ENCODE measurements around the gene ACAD8. TPM values are rescaled to one million over a fixed set of nuclear protein-coding genes. Genes with fewer than 3 reads are reported as not detected.

The ACAD8 gene
- total and polyA plus RNA-seq, 3 experiments from 2014 or later: 20.9 to 28.2 (median 27.1) TPM

DNA sequence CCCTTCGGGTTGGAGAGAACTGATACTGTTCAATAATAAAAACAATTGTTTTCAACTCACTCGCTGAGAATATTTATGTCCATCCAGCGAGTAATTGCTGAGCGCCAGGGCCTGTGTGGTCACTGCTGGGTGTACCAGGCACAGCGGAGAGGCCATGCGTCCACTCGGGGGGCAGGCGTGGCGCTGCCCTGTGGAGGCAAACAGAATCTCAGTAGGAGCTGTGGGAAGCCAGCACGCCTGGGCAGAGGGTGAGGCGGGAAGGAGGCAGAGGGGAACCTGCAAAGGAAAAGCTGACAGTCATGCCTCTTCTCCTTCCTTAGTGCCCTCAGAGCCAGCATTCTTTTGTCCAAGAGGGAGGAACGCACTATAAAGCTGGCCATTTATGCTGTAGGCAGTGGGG lies 34.2 kb downstream of the ACAD8 start:
- no peaks in the 10 kb centered on the region for H3K9me3 Mint-ChIP-seq
- no peaks in the 10 kb centered on the region for H3K9me3 ChIP-seq (ENCODE audit: low read length)
- H3K4me3 ChIP-seq (ENCODE audit: low read length): no peak overlapping the region
- no peaks in the 10 kb centered on the region for H3K4me1 ChIP-seq (ENCODE audit: insufficient read depth, low read length)
- H3K27me3 Mint-ChIP-seq: peaks cover 0 to 9% of the 10 kb centered on the region in 2 donors
- no peak for DNase-seq
- H3K4me3 Mint-ChIP-seq: no peak overlapping the region
- H3K27me3 ChIP-seq (ENCODE audit: insufficient read depth, low read length, poor library complexity, severe bottlenecking): no peaks in the 10 kb centered on the region
- no peaks in the 10 kb centered on the region for H3K36me3 ChIP-seq (ENCODE audit: insufficient read depth, low read length)
- H3K27ac Mint-ChIP-seq: no peak overlapping the region
- ChIA-PET CTCF (interaction anchor here (0.9 kb wide), 1 partner anchor 10 kb away, joined by 3 read pairs; no protein-coding TSS in a partner anchor), POLR2A (no interaction called here)
- no peaks in the 10 kb centered on the region for H3K36me3 Mint-ChIP-seq
- no peaks in the 10 kb centered on the region for H3K4me1 Mint-ChIP-seq
- no peak overlapping the region for H3K27ac ChIP-seq (ENCODE audit: low read depth, low read length)

DNA sequence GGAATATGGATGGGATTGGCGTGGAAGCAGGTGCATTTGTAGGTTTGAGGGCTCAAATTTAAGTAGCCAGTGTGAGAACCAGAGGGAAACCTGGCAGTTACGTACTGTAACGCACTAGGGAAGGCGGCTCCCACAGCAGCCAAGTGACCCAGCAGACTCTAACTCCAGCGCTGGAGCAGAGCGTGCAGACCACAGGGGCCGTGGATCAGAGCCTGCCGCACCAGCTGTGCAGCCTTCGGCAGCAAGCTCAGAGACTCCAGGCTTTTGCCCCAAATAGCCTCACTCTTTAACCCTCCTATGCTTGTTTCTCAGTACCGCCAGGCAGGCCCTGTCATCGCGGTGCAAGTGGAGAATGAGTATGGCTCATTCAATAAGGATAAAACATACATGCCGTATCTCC lies 35.1 kb downstream of the ACAD8 start:
- H3K4me3 Mint-ChIP-seq: no peak overlapping the region
- H3K36me3 Mint-ChIP-seq: no peaks in the 10 kb centered on the region
- Histone ChIP-seq H3K27ac (ENCODE audit: low read depth, low read length) (no peak overlapping the region), H3K4me3 (ENCODE audit: low read length) (no peak overlapping the region), H3K9me3 (ENCODE audit: low read length) (no peaks in the 10 kb centered on the region), H3K27me3 (ENCODE audit: insufficient read depth, low read length, poor library complexity, severe bottlenecking) (no peaks in the 10 kb centered on the region), H3K36me3 (ENCODE audit: insufficient read depth, low read length) (no peaks in the 10 kb centered on the region), H3K4me1 (ENCODE audit: insufficient read depth, low read length) (no peaks in the 10 kb centered on the region)
- peaks cover 0 to 9% of the 10 kb centered on the region in 2 donors for H3K27me3 Mint-ChIP-seq
- no peak for DNase-seq
- CTCF ChIA-PET: interaction anchor here (0.9 kb wide), 1 partner anchor 11 kb away, joined by 3 read pairs; no protein-coding TSS in a partner anchor
- POLR2A ChIA-PET: no interaction called here
- H3K9me3 Mint-ChIP-seq: no peaks in the 10 kb centered on the region
- H3K27ac Mint-ChIP-seq: no peak overlapping the region
- H3K4me1 Mint-ChIP-seq: no peaks in the 10 kb centered on the region

DNA sequence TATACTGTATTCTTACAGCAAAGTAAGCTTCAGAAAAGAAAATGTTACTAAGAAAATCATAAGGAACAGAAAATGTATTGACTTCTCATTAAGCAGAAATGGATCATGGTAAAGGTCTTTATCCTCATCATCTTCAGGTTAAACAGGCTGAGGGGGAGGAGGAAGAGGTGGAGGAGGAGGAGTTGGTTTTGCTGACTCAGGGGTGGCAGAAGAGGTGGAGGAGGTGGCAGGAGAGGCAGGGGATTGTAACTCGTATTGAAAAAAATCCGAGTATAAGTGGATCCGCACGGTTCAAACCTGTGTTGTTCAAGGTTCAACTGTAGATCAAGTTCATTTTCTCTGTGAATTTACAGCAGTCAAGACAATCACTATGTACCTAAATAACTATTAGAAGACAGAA lies 35.8 kb downstream of the ACAD8 start:
- H3K4me3 Mint-ChIP-seq: no peak overlapping the region
- no peak for DNase-seq
- no peaks in the 10 kb centered on the region for H3K36me3 Mint-ChIP-seq
- H3K4me1 Mint-ChIP-seq: no peaks in the 10 kb centered on the region
- H3K36me3 ChIP-seq (ENCODE audit: insufficient read depth, low read length): no peaks in the 10 kb centered on the region
- no peak overlapping the region for H3K27ac Mint-ChIP-seq
- H3K4me3 ChIP-seq (ENCODE audit: low read length): no peak overlapping the region
- H3K27me3 ChIP-seq (ENCODE audit: insufficient read depth, low read length, poor library complexity, severe bottlenecking): no peaks in the 10 kb centered on the region
- peaks cover 0 to 12% of the 10 kb centered on the region in 2 donors for H3K27me3 Mint-ChIP-seq
- CTCF ChIA-PET: no interaction called here
- no peaks in the 10 kb centered on the region for H3K9me3 ChIP-seq (ENCODE audit: low read length)
- no peaks in the 10 kb centered on the region for H3K4me1 ChIP-seq (ENCODE audit: insufficient read depth, low read length)
- H3K27ac ChIP-seq (ENCODE audit: low read depth, low read length): no peak overlapping the region
- POLR2A ChIA-PET: no interaction called here
- no peaks in the 10 kb centered on the region for H3K9me3 Mint-ChIP-seq

DNA sequence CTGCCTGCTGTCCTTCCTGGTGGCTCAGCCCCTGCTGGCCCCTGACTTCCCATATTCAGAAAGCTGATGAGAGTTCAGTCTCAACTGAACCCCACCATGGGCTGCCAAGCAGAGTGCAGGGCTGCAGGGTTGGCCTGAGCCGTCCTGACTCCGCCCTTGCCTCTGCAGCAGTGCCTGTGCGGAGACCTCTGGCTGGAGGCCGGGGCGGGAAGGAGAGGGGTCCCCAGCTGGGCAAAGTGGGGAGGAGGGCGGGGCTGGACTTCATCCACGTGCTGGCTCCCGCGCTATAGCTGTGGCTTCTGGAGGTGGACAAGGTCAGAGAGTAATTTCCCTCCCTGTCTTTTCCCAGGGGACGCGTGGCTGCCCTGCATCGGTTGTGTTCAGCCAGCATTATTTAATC lies 36.4 kb downstream of the ACAD8 start:
- H3K4me3 Mint-ChIP-seq: no peak overlapping the region
- CTCF ChIA-PET: no interaction called here
- POLR2A ChIA-PET: no interaction called here
- Histone ChIP-seq H3K36me3 (ENCODE audit: insufficient read depth, low read length) (no peaks in the 10 kb centered on the region), H3K27me3 (ENCODE audit: insufficient read depth, low read length, poor library complexity, severe bottlenecking) (no peaks in the 10 kb centered on the region), H3K27ac (ENCODE audit: low read depth, low read length) (no peak overlapping the region), H3K4me1 (ENCODE audit: insufficient read depth, low read length) (no peaks in the 10 kb centered on the region), H3K4me3 (ENCODE audit: low read length) (no peak overlapping the region), H3K9me3 (ENCODE audit: low read length) (no peaks in the 10 kb centered on the region)
- peak overlapping the region in 1 of 8 donors; percentile 78 for H3K27ac Mint-ChIP-seq
- no peaks in the 10 kb centered on the region for H3K9me3 Mint-ChIP-seq
- no peaks in the 10 kb centered on the region for H3K36me3 Mint-ChIP-seq
- no peaks in the 10 kb centered on the region for H3K4me1 Mint-ChIP-seq
- H3K27me3 Mint-ChIP-seq: peaks cover 4 to 12% of the 10 kb centered on the region in 2 donors
- DNase-seq: no peak

DNA sequence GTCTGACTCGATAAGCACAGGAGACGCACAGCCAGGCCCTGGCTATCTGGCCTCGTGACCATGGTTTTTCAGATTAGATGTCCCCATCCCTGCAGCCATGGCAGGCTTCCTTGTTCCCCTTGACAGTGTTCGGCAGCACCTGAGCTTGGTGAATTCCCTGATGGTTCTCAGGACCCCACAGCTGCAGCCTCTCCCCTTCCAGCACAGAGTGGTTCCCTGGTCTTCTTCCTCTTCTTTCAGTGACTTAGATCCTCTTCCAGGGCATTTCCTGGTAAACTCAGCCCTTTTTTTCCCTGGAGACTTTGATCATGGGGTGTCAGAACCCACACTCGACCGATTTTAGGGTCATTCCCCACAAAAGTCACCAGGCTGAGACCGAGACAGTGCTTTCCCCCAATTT lies 37.3 kb downstream of the ACAD8 start:
- H3K36me3 ChIP-seq (ENCODE audit: insufficient read depth, low read length): no peaks in the 10 kb centered on the region
- no peaks in the 10 kb centered on the region for H3K4me1 ChIP-seq (ENCODE audit: insufficient read depth, low read length)
- Mint-ChIP-seq H3K27ac (peak overlapping the region in 1 of 8 donors; percentile 56), H3K27me3 (peaks cover 4 to 8% of the 10 kb centered on the region in 2 donors), H3K36me3 (no peaks in the 10 kb centered on the region), H3K4me1 (no peaks in the 10 kb centered on the region), H3K4me3 (no peak overlapping the region), H3K9me3 (no peaks in the 10 kb centered on the region)
- ChIA-PET CTCF (no interaction called here), POLR2A (no interaction called here)
- no peak overlapping the region for H3K4me3 ChIP-seq (ENCODE audit: low read length)
- no peaks in the 10 kb centered on the region for H3K9me3 ChIP-seq (ENCODE audit: low read length)
- no peak for DNase-seq
- no peak overlapping the region for H3K27ac ChIP-seq (ENCODE audit: low read depth, low read length)
- H3K27me3 ChIP-seq (ENCODE audit: insufficient read depth, low read length, poor library complexity, severe bottlenecking): no peaks in the 10 kb centered on the region

DNA sequence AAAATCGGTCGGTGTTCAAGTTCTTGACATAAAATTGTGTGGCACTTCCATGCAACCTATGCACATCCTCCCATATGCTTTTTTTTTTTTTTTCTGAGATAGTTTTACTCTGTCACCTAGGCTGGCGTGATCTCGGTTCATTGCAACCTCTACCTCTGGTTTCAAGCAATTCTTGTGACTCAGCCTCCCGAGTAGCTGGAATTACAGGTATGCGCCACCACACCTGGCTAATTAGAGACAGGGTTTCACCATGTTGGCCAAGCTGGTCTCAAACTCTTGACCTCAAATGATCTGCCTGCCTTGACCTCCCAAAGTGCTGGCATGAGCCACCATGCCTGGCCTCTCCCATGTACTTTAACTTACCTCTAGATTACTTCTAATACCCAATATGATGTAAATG lies 37.8 kb downstream of the ACAD8 start:
- no peak overlapping the region for H3K4me3 ChIP-seq (ENCODE audit: low read length)
- H3K9me3 ChIP-seq (ENCODE audit: low read length): no peaks in the 10 kb centered on the region
- Mint-ChIP-seq H3K27ac (no peak overlapping the region), H3K36me3 (no peaks in the 10 kb centered on the region), H3K9me3 (no peaks in the 10 kb centered on the region), H3K4me1 (no peaks in the 10 kb centered on the region), H3K4me3 (no peak overlapping the region), H3K27me3 (peaks cover 4 to 8% of the 10 kb centered on the region in 2 donors)
- DNase-seq: no peak
- no peak overlapping the region for H3K27ac ChIP-seq (ENCODE audit: low read depth, low read length)
- H3K36me3 ChIP-seq (ENCODE audit: insufficient read depth, low read length): no peaks in the 10 kb centered on the region
- CTCF ChIA-PET: no interaction called here
- POLR2A ChIA-PET: no interaction called here
- H3K27me3 ChIP-seq (ENCODE audit: insufficient read depth, low read length, poor library complexity, severe bottlenecking): no peaks in the 10 kb centered on the region
- no peaks in the 10 kb centered on the region for H3K4me1 ChIP-seq (ENCODE audit: insufficient read depth, low read length)

DNA sequence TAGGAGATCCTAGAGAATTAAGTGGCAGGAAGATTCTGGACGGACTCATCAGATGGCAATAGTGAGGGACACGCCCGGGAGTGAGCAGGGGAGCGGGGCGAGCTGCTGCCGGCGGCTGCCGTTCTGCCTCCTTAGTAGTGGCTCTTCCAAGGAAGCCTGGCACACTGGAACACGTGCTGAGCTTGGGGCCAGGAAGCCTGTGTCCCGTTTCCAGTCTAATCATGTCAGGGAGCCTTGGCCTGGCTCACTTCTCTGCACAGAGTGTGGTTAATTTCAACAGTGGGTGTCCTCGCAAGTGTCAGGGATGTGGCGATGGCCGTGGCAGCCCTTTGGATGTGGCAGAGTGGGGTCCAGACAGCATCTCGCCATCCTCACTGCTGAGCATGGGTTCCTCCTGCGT lies 39.3 kb downstream of the ACAD8 start:
- H3K4me3 Mint-ChIP-seq: no peak overlapping the region
- ChIA-PET POLR2A (no interaction called here), CTCF (interaction anchor here (1.1 kb wide), 1 partner anchor 17 kb away, joined by 3 read pairs; no protein-coding TSS in a partner anchor)
- no peaks in the 10 kb centered on the region for H3K27me3 ChIP-seq (ENCODE audit: insufficient read depth, low read length, poor library complexity, severe bottlenecking)
- H3K27ac ChIP-seq (ENCODE audit: low read depth, low read length): no peak overlapping the region
- H3K9me3 ChIP-seq (ENCODE audit: low read length): no peaks in the 10 kb centered on the region
- H3K4me1 ChIP-seq (ENCODE audit: insufficient read depth, low read length): no peaks in the 10 kb centered on the region
- H3K9me3 Mint-ChIP-seq: no peaks in the 10 kb centered on the region
- H3K36me3 Mint-ChIP-seq: no peaks in the 10 kb centered on the region
- peaks cover 4 to 8% of the 10 kb centered on the region in 2 donors for H3K27me3 Mint-ChIP-seq
- no peak overlapping the region for H3K4me3 ChIP-seq (ENCODE audit: low read length)
- no peaks in the 10 kb centered on the region for H3K36me3 ChIP-seq (ENCODE audit: insufficient read depth, low read length)
- no peak overlapping the region for H3K27ac Mint-ChIP-seq
- DNase-seq: no peak
- H3K4me1 Mint-ChIP-seq: no peaks in the 10 kb centered on the region

DNA sequence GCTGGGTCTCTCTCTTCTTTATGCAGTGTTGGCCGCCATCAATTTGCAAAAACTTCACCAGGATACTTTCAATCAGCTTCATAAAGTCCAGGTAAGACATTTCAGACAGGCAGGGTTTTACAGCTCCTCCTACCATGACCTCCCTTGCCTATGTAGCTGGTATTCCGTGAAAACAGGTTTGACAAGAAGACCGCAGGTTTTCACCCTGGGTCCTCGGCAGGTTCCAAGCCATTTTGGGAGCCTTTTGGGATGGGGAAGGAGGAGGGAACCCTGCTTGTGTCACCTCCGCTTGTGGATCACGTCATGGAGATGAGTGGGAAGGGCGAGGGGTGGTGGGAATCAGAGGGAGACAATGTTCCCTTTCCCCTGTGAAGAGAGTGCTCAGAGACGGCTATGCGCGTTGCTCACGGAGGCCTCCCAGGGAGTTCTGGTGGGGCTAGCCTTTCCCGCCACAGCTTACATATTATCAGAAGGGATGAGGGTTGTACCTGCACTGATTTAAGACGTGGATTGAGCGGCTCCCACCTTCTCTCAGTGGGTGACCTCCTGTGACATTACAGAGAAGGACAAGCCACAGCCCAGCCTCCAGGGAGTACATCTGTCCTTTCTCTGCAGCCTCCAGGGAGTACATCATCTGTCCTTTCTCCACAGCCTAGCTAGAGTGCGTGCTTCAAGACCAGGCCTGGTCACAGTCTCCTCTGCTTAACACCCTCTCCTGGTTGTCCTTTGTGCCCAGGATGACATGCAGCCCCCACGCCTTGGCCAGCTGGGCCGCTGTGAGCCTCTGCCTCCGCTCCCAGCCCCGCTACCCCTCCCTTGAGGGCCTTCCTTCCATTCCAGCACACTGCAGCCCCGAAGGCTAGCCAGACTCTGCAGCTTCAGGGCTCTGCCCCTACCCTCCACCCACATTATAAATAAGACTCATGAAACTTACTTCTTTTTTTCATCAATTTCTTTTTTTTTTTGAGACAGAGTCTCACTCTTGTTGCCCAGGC lies 40.0 kb downstream of the ACAD8 start:
- no peak overlapping the region for H3K4me3 ChIP-seq (ENCODE audit: low read length)
- Mint-ChIP-seq H3K9me3 (no peaks in the 10 kb centered on the region), H3K27me3 (peaks cover 4 to 8% of the 10 kb centered on the region in 2 donors), H3K4me3 (no peak overlapping the region), H3K36me3 (no peaks in the 10 kb centered on the region), H3K4me1 (no peaks in the 10 kb centered on the region), H3K27ac (no peak overlapping the region)
- H3K27ac ChIP-seq (ENCODE audit: low read depth, low read length): no peak overlapping the region
- ChIA-PET POLR2A (no interaction called here), CTCF (interaction anchor here (1.1 kb wide), 1 partner anchor 18 kb away, joined by 3 read pairs; no protein-coding TSS in a partner anchor)
- no peaks in the 10 kb centered on the region for H3K27me3 ChIP-seq (ENCODE audit: insufficient read depth, low read length, poor library complexity, severe bottlenecking)
- no peaks in the 10 kb centered on the region for H3K9me3 ChIP-seq (ENCODE audit: low read length)
- H3K36me3 ChIP-seq (ENCODE audit: insufficient read depth, low read length): no peaks in the 10 kb centered on the region
- no peak for DNase-seq
- no peaks in the 10 kb centered on the region for H3K4me1 ChIP-seq (ENCODE audit: insufficient read depth, low read length)

Data from CD8-positive, alpha-beta memory T cell (primary cell).